Esophagus (tissue), 2 donors: ENCODE results near the gene PRIMPOL. TPM values are rescaled to one million over a fixed set of nuclear protein-coding genes. Genes with fewer than 3 reads are reported as not detected.

Experiments used
- H3K27ac ChIP-seq, 2 donors: one replicate each; pipeline ENCODE4 v1.5.1; 2013; ENCODE audit warnings: low read depth in 2 of 2, mild to moderate bottlenecking in 2 of 2, inconsistent platforms in 1 of 2, low read length in 1 of 2, moderate library complexity in 1 of 2
- H3K27me3 ChIP-seq, 2 donors: one replicate each; pipeline ENCODE4 v1.6.1; 2013; ENCODE audit warnings: low read length in 2 of 2, control low read depth in 1 of 2, mild to moderate bottlenecking in 1 of 2; ENCODE audit not compliant: insufficient read depth in 2 of 2, control insufficient read depth in 1 of 2
- H3K36me3 ChIP-seq, 2 donors: one replicate each; pipeline ENCODE4 v1.6.1; 2013; ENCODE audit warnings: low read length in 1 of 2; ENCODE audit not compliant: control insufficient read depth in 2 of 2, insufficient read depth in 2 of 2
- H3K4me1 ChIP-seq, 2 donors: one replicate each; pipeline ENCODE4 v1.6.1; 2013; ENCODE audit warnings: low read length in 1 of 2; ENCODE audit not compliant: control insufficient read depth in 2 of 2, insufficient read depth in 2 of 2
- H3K4me3 ChIP-seq, 2 donors: one replicate each; pipeline ENCODE4 v1.5.1; 2013; ENCODE audit warnings: low read length in 2 of 2, mild to moderate bottlenecking in 2 of 2, low read depth in 1 of 2, moderate library complexity in 1 of 2
- H3K9me3 ChIP-seq, 2 donors: one replicate each; pipeline ENCODE4 v1.6.1; 2013; ENCODE audit warnings: mild to moderate bottlenecking in 2 of 2, low read depth in 1 of 2, low read length in 1 of 2, moderate library complexity in 1 of 2; ENCODE audit not compliant: control insufficient read depth in 2 of 2, insufficient read depth in 1 of 2
- WGBS, 2 donors: extraction: QIAGEN DNeasy Blood & Tissue Kit; methylation state at CpG; one replicate each; pipeline ENCODE4 v1.1.7; 2013; 5-methylcytosine and 5-hydroxymethylcytosine counted together
- polyA plus RNA-seq, 2 donors: library from polyadenylated mRNA; stranded (reverse); fragments of 200-250 nt; gene quantifications; one replicate each; pipeline ENCODE4 v1.2.3, GENCODE V29; 2013
- donor health status: healthy with polysubstance abuse.
- donor health status: Bipolar disorder and iron deficiency.

Gene PRIMPOL
- polyA plus RNA-seq, 2 donors, result 5.9 to 27.3 TPM

DNA sequence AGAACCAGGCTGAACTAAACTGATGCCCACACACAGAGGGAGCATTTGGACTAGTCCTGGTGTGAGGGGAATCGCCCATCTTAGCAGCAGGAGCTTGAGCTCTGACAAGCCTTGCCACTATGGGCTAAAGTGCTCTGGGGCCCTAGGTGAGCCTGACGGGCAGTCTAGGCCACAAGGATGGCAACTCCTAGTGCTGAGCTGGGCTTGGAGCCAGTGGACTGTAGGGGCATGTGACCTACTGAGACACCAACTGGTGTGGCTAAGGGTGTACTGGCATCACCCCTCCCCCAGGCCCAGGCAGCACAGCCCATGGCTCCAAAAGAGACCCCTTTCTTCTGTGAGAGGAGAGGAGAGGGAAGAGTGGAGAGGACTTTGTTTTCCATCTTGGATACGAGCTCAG is 69.9 kb downstream of the PRIMPOL start:
- WGBS, 2 donors, result 92 to 95% methylated on average over 3 of the region's 3 CpGs
- peaks cover 0 to 5% of the 10 kb centered on the region in 2 donors for H3K36me3 ChIP-seq
- H3K27ac ChIP-seq, result no peak overlapping the region
- peaks cover 0 to 3% of the 10 kb centered on the region in 2 donors for H3K4me1 ChIP-seq
- H3K4me3 ChIP-seq, result no peak overlapping the region
- H3K9me3 ChIP-seq, result no peaks in the 10 kb centered on the region
- H3K27me3 ChIP-seq, result no peaks in the 10 kb centered on the region

DNA sequence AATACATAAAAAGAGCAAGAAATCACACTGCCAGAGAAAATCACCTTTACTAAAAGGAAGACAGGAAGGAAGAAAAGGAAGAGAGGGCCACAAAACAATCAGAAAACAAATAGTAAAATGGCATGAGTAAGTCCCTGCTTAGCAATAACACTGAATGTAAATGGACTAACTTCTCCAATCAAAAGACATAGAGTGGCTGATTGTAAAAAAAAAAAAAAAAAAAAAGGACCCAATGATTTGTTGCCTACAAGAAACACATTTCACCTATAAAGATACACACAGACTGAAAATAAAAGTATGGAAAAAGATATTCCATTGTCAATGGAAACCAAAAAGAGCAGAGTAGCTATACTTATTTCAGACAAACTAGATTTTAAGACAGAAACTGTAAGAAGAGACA is 71.7 kb downstream of the PRIMPOL start:
- H3K4me1 ChIP-seq, result peaks cover 0 to 3% of the 10 kb centered on the region in 2 donors
- H3K4me3 ChIP-seq, result no peak overlapping the region
- H3K36me3 ChIP-seq, result peaks cover 0 to 5% of the 10 kb centered on the region in 2 donors
- H3K27me3 ChIP-seq, result no peaks in the 10 kb centered on the region
- H3K9me3 ChIP-seq, result no peaks in the 10 kb centered on the region
- no peak overlapping the region for H3K27ac ChIP-seq

DNA sequence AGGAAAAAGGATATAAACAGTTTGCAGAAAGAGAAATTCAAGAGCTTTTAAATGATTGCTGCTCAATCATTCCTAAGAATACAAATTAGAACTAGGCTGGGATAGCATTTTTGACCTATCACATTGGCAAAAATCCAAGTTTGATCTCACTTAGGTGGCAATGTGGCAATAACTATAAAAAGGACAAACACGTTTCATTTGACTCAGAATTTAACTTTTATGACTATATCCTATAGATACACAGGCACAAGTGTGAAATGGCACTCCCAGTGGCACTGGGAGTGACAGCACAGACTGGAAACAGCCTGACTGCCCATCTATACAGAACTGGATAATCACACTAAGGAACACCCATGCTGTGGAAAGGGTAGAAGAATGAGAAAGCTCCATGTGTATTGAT is 73.3 kb downstream of the PRIMPOL start:
- WGBS, 2 donors, result 67% methylated on average over 1 of the region's 1 CpG
- Histone ChIP-seq H3K4me1 (peaks cover 0 to 3% of the 10 kb centered on the region in 2 donors), H3K9me3 (no peaks in the 10 kb centered on the region), H3K27ac (no peak overlapping the region), H3K36me3 (peaks cover 0 to 5% of the 10 kb centered on the region in 2 donors), H3K4me3 (no peak overlapping the region), H3K27me3 (no peaks in the 10 kb centered on the region)

DNA sequence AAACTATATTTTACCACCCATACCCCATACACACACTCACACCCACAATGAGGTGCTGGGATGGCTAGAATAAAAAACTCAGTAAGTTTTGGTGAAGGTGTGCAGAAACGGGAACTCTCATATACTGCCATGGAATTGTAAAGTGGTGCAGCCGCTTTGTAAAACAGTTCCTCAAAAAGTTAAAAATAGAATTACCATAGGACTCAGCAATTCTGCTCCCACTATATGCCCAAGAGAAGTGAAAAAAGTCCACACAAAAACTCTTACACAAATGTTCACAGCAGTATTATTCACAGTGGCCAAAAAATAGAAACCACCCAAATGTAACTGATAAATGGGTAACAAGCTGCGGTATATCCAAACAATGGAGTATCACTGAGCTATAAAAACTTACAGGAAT is 77.9 kb downstream of the PRIMPOL start:
- no peaks in the 10 kb centered on the region for H3K36me3 ChIP-seq
- 90 to 98% methylated on average over 3 of the region's 3 CpGs for WGBS, 2 donors
- H3K27ac ChIP-seq, result no peak overlapping the region
- no peak overlapping the region for H3K4me3 ChIP-seq
- H3K27me3 ChIP-seq, result no peaks in the 10 kb centered on the region
- no peaks in the 10 kb centered on the region for H3K9me3 ChIP-seq
- H3K4me1 ChIP-seq, result peaks cover 0 to 2% of the 10 kb centered on the region in 2 donors

DNA sequence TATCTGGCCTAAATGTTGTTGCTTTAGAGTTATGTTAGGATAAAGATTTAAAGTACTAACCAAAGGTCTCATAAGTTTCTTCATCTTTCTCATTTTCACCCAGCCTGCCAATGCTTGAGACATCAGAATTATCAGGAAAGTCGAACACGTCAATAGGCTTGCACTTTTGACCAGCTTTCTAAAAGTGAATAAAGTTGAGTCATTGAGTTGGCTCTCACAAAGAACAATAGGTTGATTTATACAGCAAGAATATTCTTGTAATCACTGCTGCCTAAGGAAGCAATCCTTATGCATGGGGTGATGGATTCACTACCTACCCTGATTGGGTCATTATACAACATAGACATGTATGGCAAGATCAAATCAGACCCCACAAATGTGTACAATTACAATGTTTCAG is 79.3 kb downstream of the PRIMPOL start:
- peak overlapping the region in 1 of 2 donors; percentile 54 for H3K27ac ChIP-seq

DNA sequence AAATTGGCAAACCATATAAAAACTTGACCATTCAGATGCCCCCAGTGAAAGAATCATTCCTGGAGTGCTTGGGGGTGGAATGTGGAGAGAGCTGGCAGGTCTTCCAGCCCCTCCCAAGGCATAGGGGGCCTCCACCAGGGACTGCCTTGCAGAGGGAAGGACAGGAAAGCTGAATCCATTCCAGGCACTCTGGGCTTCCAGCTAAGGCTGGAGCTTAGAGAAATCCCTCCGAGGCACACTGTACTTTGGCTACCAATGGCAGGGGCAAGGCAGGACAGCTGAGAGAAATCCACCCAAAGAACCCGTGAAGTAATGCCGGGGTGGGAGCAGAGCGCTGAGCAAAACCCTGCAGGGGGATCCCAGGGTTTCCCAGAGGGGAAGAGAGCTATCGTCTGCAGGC is 80.4 kb downstream of the PRIMPOL start:
- H3K36me3 ChIP-seq, result no peaks in the 10 kb centered on the region
- H3K9me3 ChIP-seq, result no peaks in the 10 kb centered on the region
- 72 to 86% methylated on average over 5 of the region's 5 CpGs for WGBS, 2 donors
- H3K27ac ChIP-seq, result peak overlapping the region; percentile 57 to 70
- no peak overlapping the region for H3K4me3 ChIP-seq
- peaks cover 0 to 2% of the 10 kb centered on the region in 2 donors for H3K4me1 ChIP-seq
- H3K27me3 ChIP-seq, result no peaks in the 10 kb centered on the region

More for the DNA sequence above, 79.3 kb downstream of the PRIMPOL start:
- Histone ChIP-seq H3K4me1 (peaks cover 0 to 2% of the 10 kb centered on the region in 2 donors), H3K36me3 (no peaks in the 10 kb centered on the region), H3K27me3 (no peaks in the 10 kb centered on the region), H3K9me3 (no peaks in the 10 kb centered on the region), H3K4me3 (no peak overlapping the region)
- 48 to 50% methylated on average over 2 of the region's 2 CpGs for WGBS, 2 donors

GRCh38 chr4:184731056-184731455 is 81.5 kb downstream of the PRIMPOL start:
- Histone ChIP-seq H3K4me3 (no peak overlapping the region), H3K4me1 (peaks cover 0 to 2% of the 10 kb centered on the region in 2 donors), H3K9me3 (no peaks in the 10 kb centered on the region), H3K27ac (no peak overlapping the region), H3K36me3 (no peaks in the 10 kb centered on the region), H3K27me3 (no peaks in the 10 kb centered on the region)
- WGBS, 2 donors, result 74% methylated on average over 6 of the region's 6 CpGs

DNA sequence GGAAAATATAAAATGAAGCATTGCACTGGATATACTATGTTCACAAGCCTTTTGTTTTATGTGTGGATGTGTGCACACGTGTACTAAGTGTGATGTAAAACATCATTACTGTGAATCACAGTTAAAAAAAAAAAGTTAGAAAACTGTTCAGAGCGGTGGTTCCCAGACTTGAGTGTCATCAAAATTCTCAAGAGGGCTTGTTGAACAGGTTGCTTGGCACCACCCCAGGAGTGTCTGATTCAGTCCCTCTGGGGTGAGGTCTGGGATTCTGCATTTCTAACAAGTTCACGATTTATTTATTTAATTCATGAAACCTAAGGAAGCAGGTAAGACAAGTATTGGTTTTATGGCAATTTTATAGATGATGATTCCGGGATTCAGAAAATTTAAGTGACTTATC is 82.6 kb downstream of the PRIMPOL start:
- Histone ChIP-seq H3K27me3 (no peaks in the 10 kb centered on the region), H3K4me1 (peaks cover 0 to 2% of the 10 kb centered on the region in 2 donors), H3K9me3 (no peaks in the 10 kb centered on the region), H3K4me3 (no peak overlapping the region), H3K36me3 (no peaks in the 10 kb centered on the region), H3K27ac (peak overlapping the region in 1 of 2 donors; percentile 93)
- 39 to 49% methylated on average over 4 of the region's 4 CpGs for WGBS, 2 donors

GRCh38 chr4:184733654-184734524 is 84.4 kb downstream of the PRIMPOL start, which contains the start of gene CENPU:
TSS of gene CENPU (minus strand) at chr4:184734096. CDS start at chr4:184734062, 34 bp downstream.
- Histone ChIP-seq H3K27ac (peak within 1 kb of the TSS; percentile 86 to 93), H3K4me3 (peak within 1 kb of the TSS; percentile 83 to 87), H3K9me3 (no peaks in the 10 kb centered on the region), H3K27me3 (no peaks in the 10 kb centered on the region), H3K4me1 (peaks cover 0 to 2% of the 10 kb centered on the region in 2 donors), H3K36me3 (no peaks in the 10 kb centered on the region)
- 0 to 1% methylated on average over 69 of the region's 69 CpGs for WGBS, 2 donors

DNA sequence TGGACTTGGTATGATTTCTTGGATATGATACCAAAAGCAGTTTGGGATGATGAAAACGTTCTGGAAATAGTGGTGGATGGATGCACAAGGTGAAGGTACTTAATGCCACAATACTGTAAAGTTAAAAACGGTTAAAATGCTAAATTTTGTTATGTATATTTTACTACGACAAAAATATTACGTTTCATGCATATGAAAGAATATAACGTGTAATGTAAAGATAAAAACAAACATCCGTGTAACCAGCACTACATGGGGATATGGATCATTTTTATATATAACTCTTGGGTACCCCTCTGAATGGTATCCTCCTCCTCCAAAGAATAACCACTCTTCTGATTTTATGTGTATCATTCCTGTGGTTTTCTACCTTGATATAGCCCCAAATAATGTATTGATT is 85.2 kb downstream of the PRIMPOL start:
- WGBS, 2 donors, result 36 to 49% methylated on average over 6 of the region's 6 CpGs
- Histone ChIP-seq H3K27ac (no peak overlapping the region), H3K36me3 (no peaks in the 10 kb centered on the region), H3K4me1 (peaks cover 0 to 2% of the 10 kb centered on the region in 2 donors), H3K9me3 (no peaks in the 10 kb centered on the region), H3K4me3 (peak overlapping the region in 1 of 2 donors; percentile 87), H3K27me3 (no peaks in the 10 kb centered on the region)
